ENCODE data around the gene HOXC12. TPM values are rescaled to one million over a fixed set of nuclear protein-coding genes. Genes with fewer than 3 reads are reported as not detected.

Gene HOXC12
- total RNA-seq, 1 donor from 2014 or later, result not detected

- DNase-seq (ENCODE audit: low read depth, low spot score), result no peak
These were observed 17.5 kb downstream of the HOXC12 start for GRCh38 chr12:53972152-53972702.

GRCh38 chr12:53972722-53973235 is 18.1 kb downstream of the HOXC12 start, which contains the start of gene HOXC11:
TSS of gene HOXC11 (plus strand) at chr12:53973126. CDS start at chr12:53973242, 116 bp downstream.
- DNase-seq (ENCODE audit: low read depth, low spot score), result no peak

- no peak for DNase-seq (ENCODE audit: low read depth, low spot score)
These were observed 18.7 kb downstream of the HOXC12 start for GRCh38 chr12:53973236-53974042.

- DNase-seq (ENCODE audit: low read depth, low spot score), result no peak
These were observed 19.7 kb downstream of the HOXC12 start, which contains the start of gene HOTAIR for GRCh38 chr12:53974084-53975063. TSS of gene HOTAIR (minus strand) at chr12:53974954.

- DNase-seq (ENCODE audit: low read depth, low spot score), result no peak
These were observed 20.4 kb downstream of the HOXC12 start for GRCh38 chr12:53975064-53975471.

- no peak for DNase-seq (ENCODE audit: low read depth, low spot score)
These were observed 20.9 kb downstream of the HOXC12 start for GRCh38 chr12:53975479-53976152.

GRCh38 chr12:53976172-53976822 is 21.6 kb downstream of the HOXC12 start:
- DNase-seq (ENCODE audit: low read depth, low spot score), result no peak

- no peak for DNase-seq (ENCODE audit: low read depth, low spot score)
These were observed 22.3 kb downstream of the HOXC12 start for GRCh38 chr12:53976823-53977595.

- no peak for DNase-seq (ENCODE audit: low read depth, low spot score)
These were observed 23.1 kb downstream of the HOXC12 start for GRCh38 chr12:53977596-53978445.

GRCh38 chr12:53978477-53979356 is 24.0 kb downstream of the HOXC12 start:
- DNase-seq (ENCODE audit: low read depth, low spot score), result no peak

- no peak for DNase-seq (ENCODE audit: low read depth, low spot score)
These were observed 25.6 kb downstream of the HOXC12 start for GRCh38 chr12:53980104-53980801.

GRCh38 chr12:53980802-53981496 is 26.2 kb downstream of the HOXC12 start:
- no peak for DNase-seq (ENCODE audit: low read depth, low spot score)

GRCh38 chr12:53981634-53982565 is 27.2 kb downstream of the HOXC12 start:
- no peak for DNase-seq (ENCODE audit: low read depth, low spot score)

GRCh38 chr12:53982648-53983567 is 28.2 kb downstream of the HOXC12 start:
- DNase-seq (ENCODE audit: low read depth, low spot score), result no peak
